COLO668 (cell line): ENCODE results near the gene VCAN.
"Not testable (repeated sequence)": the region's sequence is repeated elsewhere in the genome, so short reads cannot be mapped to it uniquely, and the experiment has no call there.

Experiments
- DNase-seq: peaks from one replicate; lab custom pipeline; 2025; ENCODE audit not compliant: unreplicated experiment; lab: John Stamatoyannopoulos, UW

VCAN gene

DNA sequence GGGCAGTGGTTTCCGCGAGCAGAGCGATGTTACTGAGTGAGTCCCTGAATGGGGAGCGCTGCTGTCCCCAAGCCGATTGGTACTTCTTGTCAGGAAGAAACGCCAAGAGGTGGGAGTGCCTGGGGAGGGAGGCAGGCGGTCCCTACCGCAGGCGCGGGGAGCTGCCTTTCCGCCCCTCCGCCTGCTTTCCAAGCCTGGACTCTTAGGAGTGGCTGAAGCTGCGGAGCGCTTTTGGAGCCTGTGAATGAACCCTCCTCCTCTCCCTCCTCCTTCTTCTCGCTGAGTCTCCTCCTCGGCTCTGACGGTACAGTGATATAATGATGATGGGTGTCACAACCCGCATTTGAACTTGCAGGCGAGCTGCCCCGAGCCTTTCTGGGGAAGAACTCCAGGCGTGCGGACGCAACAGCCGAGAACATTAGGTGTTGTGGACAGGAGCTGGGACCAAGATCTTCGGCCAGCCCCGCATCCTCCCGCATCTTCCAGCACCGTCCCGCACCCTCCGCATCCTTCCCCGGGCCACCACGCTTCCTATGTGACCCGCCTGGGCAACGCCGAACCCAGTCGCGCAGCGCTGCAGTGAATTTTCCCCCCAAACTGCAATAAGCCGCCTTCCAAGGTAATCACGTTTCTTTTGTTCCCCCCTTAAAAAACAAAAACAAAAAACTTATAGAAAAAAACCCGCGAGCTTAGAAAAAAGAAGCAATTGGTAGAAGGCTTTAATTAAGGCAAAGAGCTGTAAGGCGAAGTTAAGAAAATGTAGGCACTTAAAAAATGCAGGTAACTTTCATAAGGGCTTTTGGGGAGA is at the start of gene VCAN:
VCAN (plus strand) TSS at position 340 of the 808 bp plus-strand sequence. CDS start 11,775 bp downstream, outside the sequence.
- no peak for DNase-seq

DNA sequence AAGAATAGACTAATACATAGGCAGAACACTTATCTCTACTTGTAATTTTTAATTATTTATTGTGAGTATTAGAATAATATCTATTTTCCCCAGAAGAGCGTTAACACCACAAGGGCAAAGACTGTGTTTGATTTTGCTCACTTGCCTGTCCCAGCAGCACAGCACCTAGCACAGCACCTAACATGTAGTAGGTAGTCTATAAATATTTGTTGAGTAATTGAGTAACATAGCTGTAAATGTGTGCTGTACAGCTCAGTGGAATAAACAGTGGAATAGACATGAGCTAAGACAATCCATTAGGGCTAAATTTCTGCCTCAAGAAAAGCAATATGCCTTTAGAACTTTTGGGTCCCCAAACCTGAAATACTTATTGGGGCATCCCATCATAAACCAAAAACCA is 49.3 kb upstream of the VCAN start:
- no peak for DNase-seq

DNA sequence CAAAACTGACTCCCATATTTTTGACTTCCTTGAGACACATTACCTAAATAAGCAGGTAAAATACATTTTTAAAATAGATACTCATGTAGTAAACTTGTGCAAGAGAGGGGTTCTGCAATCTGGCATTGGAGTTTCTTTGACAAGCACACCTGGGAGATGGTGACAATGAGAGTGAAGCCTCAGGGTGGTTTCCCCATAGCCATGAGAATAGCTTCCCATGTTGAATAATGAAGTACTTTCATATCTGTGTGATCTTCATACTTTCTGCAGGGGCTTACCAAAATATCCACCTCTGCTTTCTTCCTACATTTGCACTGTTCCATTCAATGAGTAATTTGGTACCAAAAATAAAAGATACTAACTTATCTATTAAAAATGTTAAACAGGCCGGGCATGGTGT is 44.7 kb upstream of the VCAN start:
- no peak for DNase-seq

DNA sequence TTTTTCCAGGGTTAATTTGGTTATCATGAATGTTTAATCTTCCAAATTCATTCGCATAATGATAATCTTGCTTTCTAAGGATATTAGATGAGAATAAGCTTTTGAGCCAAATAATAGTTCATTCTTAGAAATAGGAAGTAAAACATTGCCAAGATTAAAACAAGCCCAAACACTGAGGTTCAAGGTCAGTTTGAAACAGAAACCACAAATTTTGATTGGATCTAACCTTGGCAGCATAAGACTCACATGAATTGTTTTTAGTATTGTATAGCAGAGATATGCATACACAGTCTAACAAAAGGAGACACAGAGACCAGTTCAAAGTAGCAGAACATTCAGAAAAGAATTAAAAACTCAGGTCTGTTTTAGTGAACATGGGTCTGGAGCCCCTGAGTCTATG is 43.4 kb upstream of the VCAN start:
- DNase-seq, result no peak

DNA sequence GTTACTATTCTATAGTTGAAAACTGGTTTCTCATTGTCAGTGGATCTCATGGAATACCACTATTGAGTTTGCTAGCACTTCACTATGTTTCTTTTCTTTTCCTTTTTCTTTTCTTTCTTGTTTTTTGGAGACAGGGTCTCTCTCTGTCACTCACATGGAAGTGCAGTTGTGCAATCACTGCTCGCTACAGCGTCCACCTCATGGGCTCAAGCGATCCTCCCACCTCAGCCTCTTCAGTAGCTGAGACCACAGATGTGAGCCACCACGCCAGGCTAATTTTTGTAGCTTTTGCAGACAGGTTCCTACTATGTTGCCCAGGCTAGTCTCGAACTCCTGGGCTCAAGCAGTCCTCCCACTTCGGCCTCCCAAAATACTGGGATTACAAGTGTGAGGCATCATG is 42.7 kb upstream of the VCAN start:
- DNase-seq, result no peak

DNA sequence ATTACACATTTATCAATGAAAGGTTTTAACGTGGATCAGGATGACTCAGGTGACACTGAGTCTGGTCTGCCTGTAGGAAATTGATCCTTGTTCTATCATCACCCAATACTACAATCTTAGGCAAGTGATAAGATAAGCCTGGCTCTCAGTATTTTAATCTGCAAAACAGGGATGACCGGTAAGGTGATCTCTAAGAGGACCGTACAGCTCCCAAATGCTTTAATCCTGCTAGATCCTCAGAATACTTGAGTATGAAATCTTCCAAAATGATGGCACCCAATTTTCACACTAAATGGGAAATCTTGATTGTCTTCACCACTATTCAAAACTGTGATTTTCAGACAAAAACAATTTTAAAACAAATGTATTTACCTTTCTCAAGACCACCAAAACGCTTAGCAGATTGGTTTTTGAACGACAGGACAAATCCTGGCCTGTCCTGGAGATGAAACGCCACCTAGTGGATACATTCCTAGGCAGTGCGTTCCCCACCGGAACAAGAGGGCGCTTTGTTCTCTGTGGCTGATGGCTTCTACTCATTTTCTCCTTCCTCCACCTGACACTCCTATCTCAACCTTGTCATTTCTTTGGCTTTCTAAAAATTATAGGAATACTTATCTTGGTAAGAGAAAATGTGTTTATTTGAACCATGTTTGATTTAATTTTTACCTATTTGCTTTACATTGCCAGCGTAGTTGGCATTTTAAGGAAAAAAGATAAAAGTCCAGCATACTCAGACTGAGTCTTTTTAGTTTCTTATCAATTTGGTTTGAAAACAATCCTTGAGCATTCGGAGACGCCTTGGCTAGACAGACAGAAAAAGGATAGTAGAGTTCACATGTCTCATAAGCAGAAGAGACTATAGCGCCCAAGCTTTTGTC is 41.2 kb upstream of the VCAN start:
- DNase-seq, result peak; percentile 8

DNA sequence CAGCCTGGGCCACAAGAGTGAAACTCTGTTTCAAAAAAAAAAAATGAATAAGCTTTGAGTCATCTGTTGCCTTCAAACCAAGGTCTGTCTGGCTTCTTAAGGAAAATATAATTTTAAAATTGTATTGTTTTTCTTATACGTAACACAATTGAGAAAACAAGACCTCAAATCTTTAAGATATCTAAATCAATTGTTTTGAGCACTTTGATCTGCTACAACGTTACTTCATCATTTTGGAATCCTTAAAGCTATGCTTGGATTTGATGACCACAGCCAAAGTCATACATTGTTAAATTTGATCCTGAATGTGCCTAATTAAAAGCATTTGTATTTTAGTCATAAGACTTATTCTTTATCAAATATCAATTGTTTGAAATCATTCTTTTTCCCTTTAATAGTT is 37.7 kb upstream of the VCAN start:
- no peak for DNase-seq

DNA sequence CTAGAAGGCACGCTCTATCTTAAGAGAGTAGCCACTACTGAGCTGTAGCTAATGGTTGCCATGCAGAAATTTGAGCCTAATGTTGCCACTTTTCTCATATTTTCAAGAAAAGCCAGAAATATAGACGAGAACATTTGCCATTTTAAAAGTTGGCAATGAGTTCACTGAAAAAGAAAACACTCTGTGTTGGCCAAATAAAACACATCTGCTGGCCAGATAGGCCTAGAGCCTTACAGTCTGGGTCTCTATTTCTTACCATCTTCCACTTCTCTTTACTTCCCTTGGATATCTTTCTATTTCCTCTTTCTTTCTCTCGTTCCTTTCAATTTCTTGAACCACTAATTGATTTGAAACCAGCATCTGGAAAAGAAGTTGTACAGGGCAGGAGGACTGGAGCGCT is 36.6 kb upstream of the VCAN start:
- no peak for DNase-seq

DNA sequence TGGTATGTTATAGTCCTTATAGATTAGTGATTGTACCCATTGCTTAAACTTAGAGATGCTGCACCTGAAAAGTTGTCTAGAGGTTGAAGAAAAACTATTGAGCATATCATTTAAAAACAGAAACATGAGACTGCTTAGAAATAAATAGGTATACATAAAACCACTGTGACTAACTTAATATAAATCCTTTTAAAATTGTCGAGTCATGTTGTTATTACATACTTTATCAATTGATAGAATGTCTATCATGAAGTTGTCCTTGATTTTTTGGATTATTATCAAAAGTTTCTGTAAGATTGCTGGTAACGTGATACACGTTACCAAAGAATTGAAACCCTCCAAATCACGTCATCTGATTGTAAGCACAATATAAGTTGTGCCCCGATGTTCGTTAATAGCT is 35.3 kb upstream of the VCAN start:
- no peak for DNase-seq

DNA sequence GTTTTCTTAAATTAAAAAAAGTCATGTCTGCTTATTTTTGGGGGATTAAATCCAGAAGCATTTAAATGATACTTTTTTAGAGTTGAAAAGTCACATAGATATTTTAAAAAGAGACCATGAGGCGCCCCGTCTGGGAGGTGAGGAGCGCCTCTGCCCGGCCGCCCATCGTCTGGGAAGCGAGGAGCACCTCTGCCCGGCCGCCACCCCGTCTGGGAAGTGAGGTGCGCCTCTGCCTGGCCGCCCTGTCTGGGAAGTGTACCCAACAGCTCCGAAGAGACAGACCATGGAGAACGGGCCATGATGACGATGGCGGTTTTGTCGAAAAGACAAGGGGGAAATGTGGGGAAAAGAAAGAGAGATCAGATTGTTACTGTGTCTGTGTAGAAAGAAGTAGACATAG is 33.8 kb upstream of the VCAN start:
- not testable (repeated sequence) for DNase-seq

DNA sequence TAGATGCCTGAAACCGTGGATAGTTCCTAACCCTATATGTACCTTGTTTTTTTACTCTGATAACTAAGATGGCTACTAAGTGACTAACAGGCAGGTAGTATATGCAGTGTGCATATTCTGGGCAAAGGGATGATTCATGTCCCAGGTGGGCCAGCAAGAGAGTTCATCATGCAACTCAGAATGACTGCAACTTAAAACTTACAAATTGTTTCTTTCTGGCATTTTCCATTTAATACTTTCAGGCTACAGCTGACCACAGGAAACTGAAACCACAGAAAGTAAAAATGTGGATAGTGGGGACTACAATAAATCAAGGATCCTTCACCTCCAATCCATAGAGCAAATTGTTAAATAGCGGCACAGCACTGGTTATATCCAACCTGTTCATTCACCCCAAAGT is 30.7 kb upstream of the VCAN start:
- no peak for DNase-seq

DNA sequence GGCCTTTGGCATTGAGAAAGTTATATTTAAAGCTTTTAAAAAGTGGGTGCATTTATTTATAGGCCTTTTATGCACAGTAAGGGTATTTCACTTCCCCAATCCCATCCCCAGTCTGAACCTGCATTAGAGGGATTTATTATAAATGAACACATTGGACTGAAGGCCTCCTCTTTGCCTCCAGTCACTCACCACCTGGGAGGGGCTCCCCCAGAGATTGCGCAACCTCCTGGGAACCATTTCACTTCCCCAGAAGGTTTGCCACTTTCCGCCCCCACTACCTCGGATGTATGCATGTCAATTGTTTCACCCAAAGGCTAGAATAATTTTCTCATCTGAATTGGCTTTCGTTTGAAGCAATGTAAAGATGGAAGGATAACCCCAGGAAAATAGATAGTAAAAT is 29.8 kb upstream of the VCAN start:
- DNase-seq, result no peak

DNA sequence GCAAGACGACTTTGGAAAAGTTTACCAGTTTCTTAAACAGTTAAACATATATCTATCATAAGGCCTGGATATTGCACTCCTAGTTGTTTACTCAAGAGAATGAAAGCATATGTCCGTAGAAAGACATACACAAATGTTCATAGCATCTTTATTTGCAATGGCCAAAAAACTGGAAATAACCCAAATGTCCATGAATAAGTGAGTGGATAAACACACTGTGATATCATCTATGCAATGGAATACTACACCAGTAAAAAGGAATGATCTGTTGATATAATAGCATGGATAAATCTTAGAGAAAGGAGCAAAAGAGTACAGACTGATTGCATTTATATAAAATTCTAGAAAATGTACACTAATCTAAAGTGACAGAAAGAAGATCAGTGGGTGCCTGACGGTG is 28.0 kb upstream of the VCAN start:
- no peak for DNase-seq

DNA sequence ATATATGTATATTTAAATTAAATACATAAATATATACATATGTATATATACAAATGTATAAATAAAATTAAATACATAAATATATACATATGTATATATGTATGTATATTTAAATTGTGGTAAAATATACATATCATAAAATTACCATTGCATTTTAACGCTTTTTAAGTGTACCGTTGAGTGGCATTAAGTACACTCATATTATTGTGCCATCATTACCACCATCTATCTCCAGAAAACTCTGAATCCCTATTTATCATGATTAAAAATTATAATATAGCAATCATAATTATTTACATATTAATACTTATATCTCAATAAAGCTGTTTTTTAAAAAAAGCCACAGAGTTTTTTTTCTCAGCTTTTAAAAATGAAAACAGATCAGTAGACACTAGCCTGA is 27.1 kb upstream of the VCAN start:
- DNase-seq, result no peak

DNA sequence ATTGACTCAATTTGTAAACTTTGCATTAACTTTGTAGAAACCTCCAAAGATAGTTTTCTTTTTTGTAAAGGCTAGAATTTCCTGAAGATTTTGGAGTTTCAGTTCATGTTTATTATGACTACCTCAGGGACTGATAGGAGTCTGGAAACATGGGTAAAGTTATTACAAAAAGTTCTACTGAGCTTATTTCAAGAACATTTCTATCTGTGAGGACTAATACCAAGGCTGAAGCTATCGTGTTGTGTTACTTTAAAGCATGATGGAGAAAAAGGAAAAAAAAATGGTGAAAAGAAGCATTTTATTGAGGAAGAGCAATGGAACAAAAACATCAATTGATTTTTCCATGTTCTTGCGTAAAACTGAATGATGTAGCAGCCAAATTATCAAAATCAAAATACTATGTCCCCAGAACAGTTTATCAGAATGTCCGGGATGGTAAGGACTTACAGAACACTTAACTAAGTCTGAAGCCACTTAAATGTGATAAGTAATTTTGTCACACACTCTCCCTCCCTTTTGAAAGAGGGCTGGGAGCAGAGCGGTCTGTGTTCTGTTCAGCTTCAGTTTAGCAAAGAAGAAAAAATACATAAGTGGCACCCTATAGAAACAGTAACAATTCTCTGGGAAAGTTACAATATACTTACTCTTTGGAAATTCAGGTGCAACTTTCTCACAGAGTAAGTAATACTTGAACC is 25.1 kb upstream of the VCAN start:
- DNase-seq, result no peak

DNA sequence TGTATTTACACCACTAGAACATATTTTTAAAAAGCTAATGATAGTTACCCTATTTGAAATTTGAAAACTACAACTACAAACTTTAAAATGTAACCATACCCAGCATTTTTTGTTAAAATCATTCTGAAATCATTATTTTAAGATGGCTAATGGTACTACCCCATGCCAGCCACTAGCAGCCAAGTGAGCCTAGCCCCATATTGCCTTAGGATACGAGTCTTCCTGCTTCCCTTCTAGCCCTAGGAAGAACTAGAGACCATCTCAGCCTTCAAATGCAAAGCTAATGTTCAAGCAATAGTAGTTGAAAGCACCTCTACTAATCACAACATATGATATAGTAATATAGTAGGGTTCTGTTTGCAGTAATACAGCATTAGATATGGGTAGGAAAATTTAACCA is 24.0 kb upstream of the VCAN start:
- DNase-seq, result no peak

DNA sequence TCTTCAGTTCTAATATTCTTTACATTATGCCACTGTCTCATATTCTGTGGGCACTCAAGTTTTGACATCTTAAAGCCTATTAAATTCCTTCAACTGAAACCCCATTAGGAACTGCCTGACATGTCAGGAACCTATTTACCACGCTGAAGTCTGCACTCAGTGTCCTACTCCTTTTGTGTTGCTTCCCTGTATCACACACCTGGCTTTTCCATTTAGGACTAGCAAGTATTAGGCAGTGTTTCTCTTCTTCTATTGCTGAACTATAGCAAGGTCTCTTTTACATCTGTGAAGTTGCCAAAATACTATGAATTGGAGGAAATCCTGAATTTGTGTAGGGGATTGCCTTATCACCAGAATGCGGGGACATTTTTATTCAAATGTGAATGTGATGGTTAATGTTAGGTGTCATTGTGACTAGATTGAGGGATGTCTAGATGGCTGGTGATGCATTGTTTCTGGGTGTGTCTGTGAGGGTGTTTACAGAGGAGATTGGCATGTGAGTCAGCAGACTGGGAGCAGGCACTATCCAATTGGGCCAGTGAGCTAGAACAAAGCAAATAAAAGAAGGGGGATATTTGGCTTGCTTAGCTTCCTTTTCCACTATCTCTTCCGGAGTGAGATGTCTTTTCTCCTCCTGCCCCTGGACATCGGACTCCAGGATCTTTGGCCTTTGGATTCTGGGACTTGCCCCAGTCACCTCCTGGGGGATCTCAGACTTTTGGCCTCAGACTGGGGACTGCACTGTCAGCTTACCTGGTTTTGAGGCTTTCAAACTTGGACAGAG is 21.2 kb upstream of the VCAN start:
- DNase-seq, result peak; percentile 22

DNA sequence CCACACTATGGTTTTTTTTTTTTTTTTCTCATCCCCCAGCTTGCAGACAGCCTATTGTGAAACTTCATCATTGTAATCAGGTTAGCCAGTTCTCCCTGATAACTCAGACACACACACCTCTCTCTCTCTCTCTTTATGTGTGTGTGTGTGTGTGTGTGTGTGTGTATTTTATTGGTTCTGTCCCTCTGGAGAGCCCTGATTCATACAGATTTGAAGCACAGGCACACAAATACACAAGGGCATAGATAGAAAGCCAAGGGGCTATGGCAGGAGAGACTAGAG is 20.6 kb upstream of the VCAN start:
- no peak for DNase-seq

DNA sequence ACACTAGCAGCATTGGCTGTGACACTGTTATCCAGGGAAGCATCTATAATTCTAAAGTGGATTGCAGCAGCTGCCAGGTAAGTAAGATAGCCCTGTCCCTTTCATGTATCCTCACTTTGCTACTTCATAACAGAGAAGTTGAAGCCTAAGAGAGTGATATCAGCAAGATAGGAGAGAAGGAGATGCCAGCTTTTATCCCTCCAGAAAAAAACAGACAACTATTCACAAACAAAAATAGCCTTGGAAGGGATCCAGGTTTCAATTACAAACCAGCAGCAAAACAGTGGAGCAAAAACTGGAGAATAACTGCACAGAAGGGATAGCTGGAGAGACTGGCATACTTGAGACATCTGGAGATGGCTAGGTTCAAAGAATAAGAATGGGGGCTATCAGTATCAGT is 19.6 kb upstream of the VCAN start:
- no peak for DNase-seq

DNA sequence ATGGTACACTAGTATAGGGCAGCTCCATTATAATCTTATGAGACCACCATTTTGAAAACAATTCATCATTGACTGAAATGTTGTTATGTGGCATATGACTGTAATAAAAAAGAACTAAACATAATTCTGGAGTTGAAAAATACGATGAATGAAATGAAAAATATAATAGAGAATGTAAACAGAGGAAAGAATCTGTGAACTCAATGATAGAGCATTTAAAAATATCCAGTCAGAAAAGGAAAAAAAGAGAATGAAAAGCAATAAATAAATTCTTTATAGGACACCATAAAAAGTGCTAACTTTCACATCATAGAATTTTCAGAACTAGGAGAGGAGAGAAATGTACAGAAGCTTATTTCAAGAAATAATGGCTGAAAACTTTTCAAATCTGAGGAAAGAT is 17.6 kb upstream of the VCAN start:
- no peak for DNase-seq

DNA sequence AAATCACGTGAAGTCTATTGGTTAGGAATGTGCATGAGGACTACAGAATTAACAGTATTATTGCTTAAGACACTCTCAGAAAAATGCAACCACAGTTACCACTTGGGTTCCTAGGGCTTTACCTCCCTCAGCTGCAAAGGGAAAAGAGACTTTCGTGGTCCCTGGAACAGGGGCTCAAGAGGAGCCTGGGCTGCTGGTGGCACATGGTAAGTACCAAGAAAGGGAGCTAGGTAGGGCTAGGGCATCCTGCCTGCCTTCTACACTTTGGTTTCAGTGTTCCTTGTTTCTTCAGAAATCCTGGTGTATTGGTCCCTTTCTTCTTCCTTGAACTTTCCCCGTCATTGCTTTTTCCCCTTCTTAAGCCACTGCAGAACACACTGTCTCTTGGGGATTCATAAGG is 7.3 kb upstream of the VCAN start:
- DNase-seq, result no peak
